GM12872 (cell line): ENCODE measurements around the gene OR6K2.

Source experiments
- TF ChIP-seq, protein P1 (sequence below): IDR thresholded peaks from 3 replicates; pipeline ENCODE4 v1.5.1; 2011; ENCODE audit warnings: low read depth, mild to moderate bottlenecking, low read length, moderate library complexity; ENCODE audit not compliant: insufficient read depth

OR6K2 gene

DNA sequence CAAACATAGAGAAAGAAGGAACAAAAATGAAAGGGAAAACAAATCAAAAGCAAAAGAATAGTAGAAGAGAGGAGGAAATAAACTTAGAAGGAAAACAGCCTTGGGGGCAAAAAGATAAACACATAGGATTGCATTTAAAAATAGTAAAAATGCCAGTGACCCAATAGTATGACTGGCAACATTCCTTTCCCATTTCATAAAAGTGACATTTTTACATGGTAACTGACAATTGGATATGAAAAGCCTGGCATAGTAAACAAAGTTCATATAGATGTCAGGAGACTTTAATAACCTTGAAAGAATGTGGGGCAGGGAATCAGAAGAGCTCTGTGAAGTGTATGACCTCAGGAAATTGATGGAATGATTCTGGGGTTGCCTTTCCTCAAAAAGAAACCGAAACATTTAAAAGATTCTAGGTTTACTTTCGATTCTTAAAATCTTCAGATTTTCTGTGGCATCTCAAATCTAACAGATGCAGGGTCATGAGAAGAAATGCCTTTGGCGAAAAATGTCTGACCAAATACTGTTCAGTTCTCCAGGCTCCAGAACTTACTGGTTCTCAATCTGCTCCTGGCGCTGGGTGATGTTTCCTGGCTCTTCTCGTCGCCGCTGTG lies 47.6 kb downstream of the OR6K2 start:
- TF ChIP-seq, protein P1, sequence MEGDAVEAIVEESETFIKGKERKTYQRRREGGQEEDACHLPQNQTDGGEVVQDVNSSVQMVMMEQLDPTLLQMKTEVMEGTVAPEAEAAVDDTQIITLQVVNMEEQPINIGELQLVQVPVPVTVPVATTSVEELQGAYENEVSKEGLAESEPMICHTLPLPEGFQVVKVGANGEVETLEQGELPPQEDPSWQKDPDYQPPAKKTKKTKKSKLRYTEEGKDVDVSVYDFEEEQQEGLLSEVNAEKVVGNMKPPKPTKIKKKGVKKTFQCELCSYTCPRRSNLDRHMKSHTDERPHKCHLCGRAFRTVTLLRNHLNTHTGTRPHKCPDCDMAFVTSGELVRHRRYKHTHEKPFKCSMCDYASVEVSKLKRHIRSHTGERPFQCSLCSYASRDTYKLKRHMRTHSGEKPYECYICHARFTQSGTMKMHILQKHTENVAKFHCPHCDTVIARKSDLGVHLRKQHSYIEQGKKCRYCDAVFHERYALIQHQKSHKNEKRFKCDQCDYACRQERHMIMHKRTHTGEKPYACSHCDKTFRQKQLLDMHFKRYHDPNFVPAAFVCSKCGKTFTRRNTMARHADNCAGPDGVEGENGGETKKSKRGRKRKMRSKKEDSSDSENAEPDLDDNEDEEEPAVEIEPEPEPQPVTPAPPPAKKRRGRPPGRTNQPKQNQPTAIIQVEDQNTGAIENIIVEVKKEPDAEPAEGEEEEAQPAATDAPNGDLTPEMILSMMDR = no peak
